ENCODE data around the gene USP34.

DNA sequence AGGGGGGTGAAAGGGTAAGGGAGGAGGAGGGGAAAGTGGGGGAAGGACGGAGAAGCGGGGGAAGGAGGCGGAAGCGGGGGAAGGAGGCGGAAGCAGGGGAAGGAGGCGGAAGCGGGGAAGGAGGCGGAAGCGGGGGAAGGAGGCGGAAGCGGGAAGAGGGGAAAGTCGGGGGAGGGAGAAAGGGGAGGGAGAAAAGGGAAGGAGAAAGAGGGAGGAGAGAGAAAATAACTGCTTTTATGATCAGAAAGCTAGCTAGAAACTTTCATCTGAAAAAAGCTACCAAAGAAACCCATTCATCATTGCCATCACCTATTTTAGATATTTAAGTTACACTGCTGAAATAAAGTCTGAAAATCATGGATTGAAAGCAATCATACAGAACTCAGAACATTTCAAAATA is 72.5 kb downstream of the USP34 start:
- TF ChIP-seq, protein P1, sequence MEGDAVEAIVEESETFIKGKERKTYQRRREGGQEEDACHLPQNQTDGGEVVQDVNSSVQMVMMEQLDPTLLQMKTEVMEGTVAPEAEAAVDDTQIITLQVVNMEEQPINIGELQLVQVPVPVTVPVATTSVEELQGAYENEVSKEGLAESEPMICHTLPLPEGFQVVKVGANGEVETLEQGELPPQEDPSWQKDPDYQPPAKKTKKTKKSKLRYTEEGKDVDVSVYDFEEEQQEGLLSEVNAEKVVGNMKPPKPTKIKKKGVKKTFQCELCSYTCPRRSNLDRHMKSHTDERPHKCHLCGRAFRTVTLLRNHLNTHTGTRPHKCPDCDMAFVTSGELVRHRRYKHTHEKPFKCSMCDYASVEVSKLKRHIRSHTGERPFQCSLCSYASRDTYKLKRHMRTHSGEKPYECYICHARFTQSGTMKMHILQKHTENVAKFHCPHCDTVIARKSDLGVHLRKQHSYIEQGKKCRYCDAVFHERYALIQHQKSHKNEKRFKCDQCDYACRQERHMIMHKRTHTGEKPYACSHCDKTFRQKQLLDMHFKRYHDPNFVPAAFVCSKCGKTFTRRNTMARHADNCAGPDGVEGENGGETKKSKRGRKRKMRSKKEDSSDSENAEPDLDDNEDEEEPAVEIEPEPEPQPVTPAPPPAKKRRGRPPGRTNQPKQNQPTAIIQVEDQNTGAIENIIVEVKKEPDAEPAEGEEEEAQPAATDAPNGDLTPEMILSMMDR (IDR thresholded peaks at IDR 0.05; ENCODE audit: low read depth, low read length), result no peak
- TF ChIP-seq, protein P2, sequence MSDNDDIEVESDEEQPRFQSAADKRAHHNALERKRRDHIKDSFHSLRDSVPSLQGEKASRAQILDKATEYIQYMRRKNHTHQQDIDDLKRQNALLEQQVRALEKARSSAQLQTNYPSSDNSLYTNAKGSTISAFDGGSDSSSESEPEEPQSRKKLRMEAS (IDR thresholded peaks at IDR 0.05; ENCODE audit: low read depth, low read length), result no peak
- no peak for TF ChIP-seq POLR2A (IDR thresholded peaks at IDR 0.05; ENCODE audit: extremely low read depth, insufficient read length)

All from NB4 (cell line).